GM12878 (cell line): ENCODE data around the gene GRIK4. TPM values are rescaled to one million over a fixed set of nuclear protein-coding genes. Genes with fewer than 3 reads are reported as not detected.

Experiments used
- BHLHE40 ChIP-seq, 2 experiments: fragments of 450-650 bp in 1 of 2; IDR thresholded peaks; 2 replicates each; pipeline ENCODE4 v1.6.1; 2011 to 2017; ENCODE audit warnings: low read depth in 2 of 2, borderline replicate concordance in 1 of 2, improper control_type of control experiment in 1 of 2, low read length in 1 of 2, mild to moderate bottlenecking in 1 of 2
- EP300 ChIP-seq, 2 experiments: fragments of 150-350 bp in 1 of 2; IDR thresholded peaks; 2 replicates each; pipeline ENCODE4 v1.6.1; 2011 to 2012; ENCODE audit warnings: low read depth in 2 of 2, low read length in 2 of 2, borderline replicate concordance in 1 of 2, improper control_type of control experiment in 1 of 2, inconsistent platforms in 1 of 2; ENCODE audit not compliant: control insufficient read depth in 1 of 2
- GABPA ChIP-seq: IDR thresholded peaks from 2 replicates; pipeline ENCODE4 v1.6.1; 2014; ENCODE audit warnings: antibody characterized with exemption, low read depth, mild to moderate bottlenecking, inconsistent platforms
- GATAD2B ChIP-seq: fragments of 450-650 bp; conservative IDR thresholded peaks from 2 replicates; pipeline ENCODE4 v1.6.1; 2017; ENCODE audit warnings: low read depth, mild to moderate bottlenecking, moderate library complexity
- JUNB ChIP-seq: IDR thresholded peaks from 2 replicates; pipeline ENCODE4 v1.6.1; 2016; ENCODE audit warnings: antibody characterized with exemption, mild to moderate bottlenecking
- JUND ChIP-seq: IDR thresholded peaks from 2 replicates; pipeline ENCODE4 v1.6.1; 2012; ENCODE audit warnings: low read depth, mild to moderate bottlenecking, low read length, improper control_type of control experiment, moderate library complexity
- MTA2 ChIP-seq: fragments of 450-650 bp; IDR thresholded peaks from 2 replicates; pipeline ENCODE4 v1.6.1; 2016; ENCODE audit warnings: low read depth, mild to moderate bottlenecking, moderate library complexity
- NFYB ChIP-seq: IDR thresholded peaks from 2 replicates; pipeline ENCODE4 v1.6.1; 2011; ENCODE audit warnings: low read depth, mild to moderate bottlenecking, low read length, improper control_type of control experiment, moderate library complexity; ENCODE audit not compliant: insufficient read depth
- NR2C2 ChIP-seq: IDR thresholded peaks from 2 replicates; pipeline ENCODE4 v1.6.1; 2011; ENCODE audit warnings: borderline replicate concordance, low read depth; ENCODE audit not compliant: control insufficient read depth, insufficient read length
- POU2F2 ChIP-seq: IDR thresholded peaks from 3 replicates; pipeline ENCODE4 v1.6.1; 2011; ENCODE audit warnings: low read depth, mild to moderate bottlenecking, low read length, borderline replicate concordance
- RELA ChIP-seq: fragments of 450-650 bp; IDR thresholded peaks from 2 replicates; pipeline ENCODE4 v1.8.0; 2014; ENCODE audit warnings: borderline replicate concordance; ENCODE audit not compliant: partially characterized antibody
- RELB ChIP-seq: fragments of 450-650 bp; IDR thresholded peaks from 2 replicates; pipeline ENCODE4 v1.6.1; 2017; ENCODE audit warnings: low read depth, mild to moderate bottlenecking, moderate library complexity
- SMARCA5 ChIP-seq: fragments of 450-650 bp; IDR thresholded peaks from 2 replicates; pipeline ENCODE4 v1.6.1; 2017; ENCODE audit warnings: mild to moderate bottlenecking
- SRF ChIP-seq, 2 experiments: IDR thresholded peaks; 2 replicates each; pipeline ENCODE4 v1.6.1; 2011; ENCODE audit warnings: low read depth in 2 of 2, low read length in 2 of 2, mild to moderate bottlenecking in 1 of 2, moderate library complexity in 1 of 2
- WRNIP1 ChIP-seq: IDR thresholded peaks from 2 replicates; pipeline ENCODE4 v1.6.1; 2011; ENCODE audit warnings: low read depth, low read length, improper control_type of control experiment, borderline replicate concordance
- ZNF217 ChIP-seq: fragments of 450-650 bp; IDR thresholded peaks from 2 replicates; pipeline ENCODE4 v1.6.1; 2017; ENCODE audit warnings: antibody characterized with exemption, mild to moderate bottlenecking
- ZNF24 ChIP-seq: fragments of 450-650 bp; IDR thresholded peaks from 2 replicates; pipeline ENCODE4 v1.6.1; 2017; ENCODE audit warnings: antibody characterized with exemption, mild to moderate bottlenecking
- ZNF687 ChIP-seq: fragments of 450-650 bp; IDR thresholded peaks from 2 replicates; pipeline ENCODE4 v1.6.1; 2017; ENCODE audit warnings: mild to moderate bottlenecking, moderate library complexity
- polyA plus RNA-seq, 11 experiments: library from polyadenylated mRNA; depleted of rRNA in 4 of 11; unstranded in 6 of 11; stranded (reverse) in 5 of 11; fragments of >200 nt; fragmentation: Nextera tagmentation in 4 of 11; fragmentation: Illumina TruSeq in 1 of 11; extraction: Ambion mirVana in 4 of 11; extraction: Trizol in 1 of 11; gene quantifications; 1 replicate in 1 of 11; 2 replicates in 10 of 11; pipeline versions ENCODE4 v1.2.1 to v1.2.3, GENCODE V29; 2011 to 2016; ENCODE audit warnings: inconsistent platforms in 2 of 11, missing spikeins in 2 of 11, low read depth in 1 of 11
- total RNA-seq, 4 experiments: library from RNA; depleted of rRNA in 3 of 4; stranded (reverse); fragments of >200 nt in 3 of 4; fragmentation: Illumina TruSeq in 1 of 4; extraction: Trizol in 1 of 4; gene quantifications; 2 replicates each; pipeline versions ENCODE4 v1.2.1 to v1.2.3, GENCODE V29; 2013 to 2021

The GRIK4 gene
- total and polyA plus RNA-seq, 10 of the 15 experiments (the other 5 are each of a cell fraction or from before 2014, with no cell fraction given), result 0.33 to 3.6 (median 0.72) TPM

GRCh38 chr11:120613264-120614226 lies 102.0 kb downstream of the GRIK4 start (continued):
- TF ChIP-seq ZNF687 (peak; percentile 35; the same call in 1 of the 2 replicates), GABPA (0 out of 2 replicates have a peak, but pooled peaks have one; percentile 40), MTA2 (peak; percentile 31), WRNIP1 (0 out of 2 replicates have a peak, but pooled peaks have one; percentile 24), SMARCA5 (no peak), NFYB (no peak), RELB (peak; percentile 64), BHLHE40 (IDR thresholded peaks at IDR 0.05; ENCODE audit: borderline replicate concordance in 1 of 2, low read depth in 2 of 2, low read length in 1 of 2) (0 out of 4 replicates have a peak, but pooled peaks of 1 of the 2 experiments have one; percentile 25), POU2F2 (peak; percentile 78; the same call in 2 of the 3 replicates), JUND (peak; percentile 68; the same call in 1 of the 2 replicates), ZNF24 (peak; percentile 86), RELA (peak; percentile 17), JUNB (peak; percentile 71), SRF (IDR thresholded peaks at IDR 0.05; ENCODE audit: low read depth in 2 of 2, low read length in 2 of 2) (peak in 1 of 2 experiments; percentile 73; a peak in 2 of 4 replicates), ZNF217 (0 out of 2 replicates have a peak, but pooled peaks have one; percentile 16), GATAD2B (0 out of 2 replicates have a peak, but pooled peaks have one; percentile 30), EP300 (IDR thresholded peaks at IDR 0.05; ENCODE audit: borderline replicate concordance in 1 of 2, control insufficient read depth in 1 of 2, low read depth in 2 of 2, low read length in 2 of 2) (peak in 1 of 2 experiments; percentile 43; a peak in 1 of 4 replicates), NR2C2 (no peak)
- TF ChIP-seq, all 136 proteins: peak for 27
